ENCODE data around the gene LTBP1.

Gene LTBP1

GRCh38 chr2:33139949-33140348, 193.2 kb downstream of the LTBP1 start:
- no peak overlapping the region for H3K27ac ChIP-seq (ENCODE audit: low read depth, low read length)
- no peaks in the 10 kb centered on the region for H3K27me3 ChIP-seq (ENCODE audit: insufficient read depth, low read length)
- H3K36me3 ChIP-seq (ENCODE audit: insufficient read depth, low read length), result peaks cover 7% of the 10 kb centered on the region; the same call in 1 of the 2 replicates
- no peak overlapping the region for H3K4me3 ChIP-seq (ENCODE audit: low read depth, low read length)
- H3K4me1 ChIP-seq (ENCODE audit: control insufficient read depth, insufficient read depth, low read length, unreplicated experiment), result peaks cover 23% of the 10 kb centered on the region
- H3K79me2 ChIP-seq (ENCODE audit: control insufficient read depth, insufficient read depth, low read length, unreplicated experiment), result peaks cover 71% of the 10 kb centered on the region
- no peak overlapping the region for H2AFZ ChIP-seq (ENCODE audit: low read length, unreplicated experiment)

DNA sequence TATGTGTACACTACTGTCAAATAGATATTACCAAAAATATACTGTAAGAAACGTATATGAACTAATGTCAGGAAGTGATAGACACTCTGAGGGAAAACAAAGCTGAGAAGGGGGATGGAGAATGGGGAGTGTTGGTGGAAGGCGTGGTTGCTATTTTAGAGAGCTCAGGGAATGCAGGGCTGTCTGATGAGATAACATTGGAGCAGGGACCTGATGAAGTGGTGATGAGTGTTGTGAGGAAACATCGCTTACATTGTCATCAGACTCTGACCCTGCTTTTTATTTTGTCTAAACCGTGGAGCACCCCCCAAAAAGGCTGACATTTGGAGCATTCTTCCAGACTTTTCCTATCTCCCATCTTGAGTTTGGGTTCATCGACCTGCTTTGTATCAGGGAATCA, 194.7 kb downstream of the LTBP1 start:
- Histone ChIP-seq H3K27me3 (ENCODE audit: insufficient read depth, low read length) (no peaks in the 10 kb centered on the region), H3K27ac (ENCODE audit: low read depth, low read length) (no peak overlapping the region), H3K4me1 (ENCODE audit: control insufficient read depth, insufficient read depth, low read length, unreplicated experiment) (peaks cover 38% of the 10 kb centered on the region), H3K4me3 (ENCODE audit: low read depth, low read length) (no peak overlapping the region), H3K79me2 (ENCODE audit: control insufficient read depth, insufficient read depth, low read length, unreplicated experiment) (peaks cover 72% of the 10 kb centered on the region), H3K36me3 (ENCODE audit: insufficient read depth, low read length) (peaks cover 7% of the 10 kb centered on the region; the same call in 1 of the 2 replicates), H2AFZ (ENCODE audit: low read length, unreplicated experiment) (no peak overlapping the region)

- Histone ChIP-seq H3K27ac (ENCODE audit: low read depth, low read length) (no peak overlapping the region), H3K4me3 (ENCODE audit: low read depth, low read length) (no peak overlapping the region), H3K4me1 (ENCODE audit: control insufficient read depth, insufficient read depth, low read length, unreplicated experiment) (peaks cover 26% of the 10 kb centered on the region), H3K27me3 (ENCODE audit: insufficient read depth, low read length) (no peaks in the 10 kb centered on the region), H3K36me3 (ENCODE audit: insufficient read depth, low read length) (peaks cover 16% of the 10 kb centered on the region), H2AFZ (ENCODE audit: low read length, unreplicated experiment) (no peak overlapping the region), H3K79me2 (ENCODE audit: control insufficient read depth, insufficient read depth, low read length, unreplicated experiment) (peaks cover 69% of the 10 kb centered on the region)
Measured at GRCh38 chr2:33142810-33143209, 196.1 kb downstream of the LTBP1 start.

DNA sequence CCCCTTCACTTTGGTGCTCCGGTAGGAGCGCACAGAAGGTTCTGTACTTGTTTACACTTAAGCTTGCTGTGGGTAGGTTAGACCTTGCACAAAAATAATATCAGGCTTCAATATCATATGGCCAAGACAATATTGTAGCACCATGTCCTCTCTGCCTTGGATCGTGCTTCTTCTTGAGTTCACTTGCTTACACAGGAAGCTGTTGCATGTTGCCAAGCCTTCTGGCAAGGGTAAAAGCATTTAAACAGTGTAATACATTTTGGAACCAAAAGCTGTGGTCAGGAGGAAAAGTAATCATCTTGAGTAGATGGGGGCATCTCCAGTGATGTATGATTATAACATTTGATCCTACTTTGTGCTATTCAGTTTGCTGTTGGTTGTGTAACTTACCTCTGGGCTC, 197.5 kb downstream of the LTBP1 start:
- Histone ChIP-seq H2AFZ (ENCODE audit: low read length, unreplicated experiment) (no peak overlapping the region), H3K36me3 (ENCODE audit: insufficient read depth, low read length) (peaks cover 19% of the 10 kb centered on the region), H3K27ac (ENCODE audit: low read depth, low read length) (peak overlapping the region; percentile 89; the same call in 1 of the 2 replicates)

GRCh38 chr2:33145459-33145858, 198.7 kb downstream of the LTBP1 start:
- Histone ChIP-seq H3K79me2 (ENCODE audit: control insufficient read depth, insufficient read depth, low read length, unreplicated experiment) (peaks cover 59% of the 10 kb centered on the region), H3K27me3 (ENCODE audit: insufficient read depth, low read length) (no peaks in the 10 kb centered on the region), H2AFZ (ENCODE audit: low read length, unreplicated experiment) (peak overlapping the region; percentile 39), H3K4me3 (ENCODE audit: low read depth, low read length) (peak overlapping the region; percentile 69), H3K27ac (ENCODE audit: low read depth, low read length) (peak overlapping the region; percentile 89), H3K4me1 (ENCODE audit: control insufficient read depth, insufficient read depth, low read length, unreplicated experiment) (peaks cover 32% of the 10 kb centered on the region), H3K36me3 (ENCODE audit: insufficient read depth, low read length) (peaks cover 15% of the 10 kb centered on the region)

More for the DNA sequence above, 197.5 kb downstream of the LTBP1 start:
- no peaks in the 10 kb centered on the region for H3K27me3 ChIP-seq (ENCODE audit: insufficient read depth, low read length)
- peaks cover 61% of the 10 kb centered on the region for H3K79me2 ChIP-seq (ENCODE audit: control insufficient read depth, insufficient read depth, low read length, unreplicated experiment)
- H3K4me1 ChIP-seq (ENCODE audit: control insufficient read depth, insufficient read depth, low read length, unreplicated experiment), result peaks cover 23% of the 10 kb centered on the region
- H3K4me3 ChIP-seq (ENCODE audit: low read depth, low read length), result no peak overlapping the region

- Histone ChIP-seq H3K27ac (ENCODE audit: low read depth, low read length) (peak overlapping the region; percentile 89), H2AFZ (ENCODE audit: low read length, unreplicated experiment) (peak overlapping the region; percentile 39), H3K36me3 (ENCODE audit: insufficient read depth, low read length) (peaks cover 15% of the 10 kb centered on the region), H3K4me1 (ENCODE audit: control insufficient read depth, insufficient read depth, low read length, unreplicated experiment) (peaks cover 32% of the 10 kb centered on the region), H3K27me3 (ENCODE audit: insufficient read depth, low read length) (no peaks in the 10 kb centered on the region), H3K4me3 (ENCODE audit: low read depth, low read length) (peak overlapping the region; percentile 69), H3K79me2 (ENCODE audit: control insufficient read depth, insufficient read depth, low read length, unreplicated experiment) (peaks cover 59% of the 10 kb centered on the region)
Measured at GRCh38 chr2:33146102-33146501, 199.3 kb downstream of the LTBP1 start.

GRCh38 chr2:33153008-33153407, 206.3 kb downstream of the LTBP1 start:
- Histone ChIP-seq H3K4me3 (ENCODE audit: low read depth, low read length) (peak overlapping the region; percentile 4; the same call in 1 of the 2 replicates), H3K79me2 (ENCODE audit: control insufficient read depth, insufficient read depth, low read length, unreplicated experiment) (peaks cover 46% of the 10 kb centered on the region), H3K36me3 (ENCODE audit: insufficient read depth, low read length) (0 out of 2 replicates have a peak, but pooled peaks cover 3% of the 10 kb centered on the region), H3K27me3 (ENCODE audit: insufficient read depth, low read length) (no peaks in the 10 kb centered on the region), H3K27ac (ENCODE audit: low read depth, low read length) (peak overlapping the region; percentile 93), H3K4me1 (ENCODE audit: control insufficient read depth, insufficient read depth, low read length, unreplicated experiment) (peaks cover 45% of the 10 kb centered on the region), H2AFZ (ENCODE audit: low read length, unreplicated experiment) (peak overlapping the region; percentile 41)

DNA sequence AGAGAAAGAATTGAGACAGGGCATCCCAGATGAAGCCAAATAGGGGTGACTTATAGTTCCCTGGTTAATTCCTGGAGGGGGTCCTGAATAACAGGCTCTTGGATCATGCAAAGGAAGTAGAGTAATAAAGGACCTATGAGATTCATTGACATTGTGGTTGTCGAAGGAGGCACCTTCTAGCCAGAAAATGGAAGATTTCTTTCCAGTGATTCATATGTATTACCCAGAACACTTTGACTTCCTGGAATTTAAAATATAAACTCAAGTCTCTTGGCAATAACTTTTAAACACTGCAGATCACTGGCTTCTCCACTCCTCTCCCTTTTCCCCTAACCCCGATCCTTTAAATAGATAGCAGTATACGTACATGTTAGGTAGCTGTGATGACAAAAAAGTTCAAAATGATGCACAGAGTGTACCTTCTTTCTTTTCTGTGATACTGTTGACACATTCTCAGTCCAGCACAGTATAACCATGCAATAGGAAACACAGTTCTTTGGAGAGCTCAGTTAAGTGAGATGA, 211.8 kb downstream of the LTBP1 start:
- peaks cover 63% of the 10 kb centered on the region for H3K79me2 ChIP-seq (ENCODE audit: control insufficient read depth, insufficient read depth, low read length, unreplicated experiment)
- H3K27ac ChIP-seq (ENCODE audit: low read depth, low read length), result peak overlapping the region; percentile 94
- H3K4me3 ChIP-seq (ENCODE audit: low read depth, low read length), result peak overlapping the region; percentile 39; the same call in 1 of the 2 replicates
- H3K4me1 ChIP-seq (ENCODE audit: control insufficient read depth, insufficient read depth, low read length, unreplicated experiment), result peaks cover 42% of the 10 kb centered on the region
- H3K36me3 ChIP-seq (ENCODE audit: insufficient read depth, low read length), result no peaks in the 10 kb centered on the region
- no peaks in the 10 kb centered on the region for H3K27me3 ChIP-seq (ENCODE audit: insufficient read depth, low read length)
- peak overlapping the region; percentile 4 for H2AFZ ChIP-seq (ENCODE audit: low read length, unreplicated experiment)

GRCh38 chr2:33160191-33160590, 213.4 kb downstream of the LTBP1 start:
- peaks cover 42% of the 10 kb centered on the region for H3K4me1 ChIP-seq (ENCODE audit: control insufficient read depth, insufficient read depth, low read length, unreplicated experiment)
- no peak overlapping the region for H2AFZ ChIP-seq (ENCODE audit: low read length, unreplicated experiment)
- H3K79me2 ChIP-seq (ENCODE audit: control insufficient read depth, insufficient read depth, low read length, unreplicated experiment), result peaks cover 57% of the 10 kb centered on the region
- no peaks in the 10 kb centered on the region for H3K36me3 ChIP-seq (ENCODE audit: insufficient read depth, low read length)
- H3K27ac ChIP-seq (ENCODE audit: low read depth, low read length), result peak overlapping the region; percentile 20; the same call in 1 of the 2 replicates
- no peaks in the 10 kb centered on the region for H3K27me3 ChIP-seq (ENCODE audit: insufficient read depth, low read length)
- no peak overlapping the region for H3K4me3 ChIP-seq (ENCODE audit: low read depth, low read length)

DNA sequence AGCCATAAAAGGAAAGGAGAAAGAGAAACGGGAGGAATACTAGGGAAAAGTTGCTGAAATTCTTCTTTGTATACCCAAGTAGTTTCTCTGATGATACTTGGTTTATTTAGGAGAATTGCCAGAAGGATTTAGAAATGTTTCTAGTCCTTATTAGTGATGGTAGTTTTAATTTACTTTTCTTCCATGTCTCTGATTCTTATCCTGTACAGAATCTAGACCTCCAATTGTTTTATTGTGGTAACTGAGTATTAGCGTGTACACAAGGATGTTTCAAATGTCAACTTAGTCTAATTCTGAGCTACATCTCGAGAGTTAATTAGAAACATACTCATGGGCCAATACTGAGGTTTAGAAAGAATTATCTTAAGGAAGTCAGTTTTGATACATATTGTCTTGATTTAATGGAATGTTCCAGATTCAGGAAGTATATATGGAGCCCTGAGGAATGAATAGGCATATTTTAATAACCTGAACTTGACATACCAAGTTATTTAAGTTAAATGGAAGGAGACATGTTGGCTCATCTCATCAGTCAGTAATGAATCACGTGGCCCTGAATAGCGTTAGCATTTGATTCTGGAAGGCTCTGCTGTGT, 219.6 kb downstream of the LTBP1 start:
- Histone ChIP-seq H3K27ac (ENCODE audit: low read depth, low read length) (peak overlapping the region; percentile 94), H2AFZ (ENCODE audit: low read length, unreplicated experiment) (peak overlapping the region; percentile 65), H3K36me3 (ENCODE audit: insufficient read depth, low read length) (no peaks in the 10 kb centered on the region; the same call in 1 of the 2 replicates), H3K4me3 (ENCODE audit: low read depth, low read length) (peak overlapping the region; percentile 55), H3K79me2 (ENCODE audit: control insufficient read depth, insufficient read depth, low read length, unreplicated experiment) (peaks cover 29% of the 10 kb centered on the region), H3K4me1 (ENCODE audit: control insufficient read depth, insufficient read depth, low read length, unreplicated experiment) (peaks cover 42% of the 10 kb centered on the region), H3K27me3 (ENCODE audit: insufficient read depth, low read length) (no peaks in the 10 kb centered on the region)
